Right ventricle myocardium inferior (tissue), 1 donor: ENCODE measurements around the gene GRM7. TPM values are rescaled to one million over a fixed set of nuclear protein-coding genes. Genes with fewer than 3 reads are reported as not detected.

Source experiments
- ATAC-seq: fragments of 200-7000 bp; cut with Tn5 transposase; one replicate; pipeline ENCODE4 v1.9.1; 2020; ENCODE audit warnings: mild to moderate bottlenecking, moderate library complexity
- DNase-seq: peaks from one replicate; pipeline ENCODE4 v3.0.0; 2021; ENCODE audit errors: missing footprints
- intact Hi-C: fragments of 100-400 bp; cut with DNase I; formaldehyde crosslinking; loops from one replicate; pipeline ENCODE4 v1.11.0; 2022
- total RNA-seq: library from RNA; stranded (reverse); fragmentation: NEBNext Ultra II Directional; extraction: Animal tissue kit (Norgen Biotek cat#: 25700); gene quantifications from one replicate; pipeline ENCODE4 v1.2.1, GENCODE V29; 2021
- donor health status: DM: no; HTN: yes; CAD: no; lungs with severe emphysema.

Gene GRM7
- total RNA-seq, 1 donor from 2014 or later = not detected

GRCh38 chr3:7205962-7206361 lies 345.0 kb downstream of the GRM7 start:
- DNase-seq (no peak), ATAC-seq (no peak)
- intact Hi-C loops = no loop called here

- ATAC-seq (no peak), DNase-seq (no peak)
- intact Hi-C loops = no loop called here
Observed at GRCh38 chr3:7207125-7207524, 346.2 kb downstream of the GRM7 start.

- DNase-seq = no peak
- no peak for ATAC-seq
- intact Hi-C loops = no loop called here
Observed at GRCh38 chr3:7207928-7208327, 347.0 kb downstream of the GRM7 start.

- no peak for ATAC-seq
Observed at GRCh38 chr3:7209098-7209497, 348.2 kb downstream of the GRM7 start.

GRCh38 chr3:7211740-7212139 lies 350.8 kb downstream of the GRM7 start:
- DNase-seq (no peak), ATAC-seq (no peak)
- intact Hi-C loops = no loop called here

More at GRCh38 chr3:7209098-7209497, 348.2 kb downstream of the GRM7 start:
- intact Hi-C loops = no loop called here
- no peak for DNase-seq

GRCh38 chr3:7215706-7216105 lies 354.8 kb downstream of the GRM7 start:
- intact Hi-C loops = no loop called here
- ATAC-seq (no peak), DNase-seq (no peak)

GRCh38 chr3:7226393-7226792 lies 365.5 kb downstream of the GRM7 start:
- no peak for ATAC-seq
- intact Hi-C loops = no loop called here
- DNase-seq = no peak

GRCh38 chr3:7238565-7239295 lies 377.8 kb downstream of the GRM7 start:
- DNase-seq (no peak), ATAC-seq (no peak)
- intact Hi-C loops = no loop called here

- intact Hi-C loops = no loop called here
- DNase-seq = no peak
- no peak for ATAC-seq
Observed at GRCh38 chr3:7241584-7242302, 380.8 kb downstream of the GRM7 start.

- ATAC-seq = no peak
- intact Hi-C loops = no loop called here
- DNase-seq = no peak
Observed at GRCh38 chr3:7242303-7242635, 381.4 kb downstream of the GRM7 start.

- DNase-seq (no peak), ATAC-seq (no peak)
- intact Hi-C loops = no loop called here
Observed at GRCh38 chr3:7249493-7250076, 388.7 kb downstream of the GRM7 start.

GRCh38 chr3:7254251-7254650 lies 393.3 kb downstream of the GRM7 start:
- no peak for ATAC-seq
- DNase-seq = no peak
- intact Hi-C loops = no loop called here

GRCh38 chr3:7260975-7261374 lies 400.1 kb downstream of the GRM7 start:
- DNase-seq (no peak), ATAC-seq (no peak)
- intact Hi-C loops = no loop called here

GRCh38 chr3:7263347-7264195 lies 402.7 kb downstream of the GRM7 start:
- intact Hi-C loops = no loop called here
- ATAC-seq (peak; percentile 28), DNase-seq (peak; percentile 64)

- ATAC-seq (peak; percentile 78), DNase-seq (peak; percentile 40)
- intact Hi-C loops = no loop called here
Observed at GRCh38 chr3:7264196-7264526, 403.2 kb downstream of the GRM7 start.

- ATAC-seq = no peak
- DNase-seq = no peak
- intact Hi-C loops = no loop called here
Observed at GRCh38 chr3:7265736-7266135, 404.8 kb downstream of the GRM7 start.

GRCh38 chr3:7266551-7266950 lies 405.6 kb downstream of the GRM7 start:
- DNase-seq (no peak), ATAC-seq (no peak)
- intact Hi-C loops = no loop called here

- no peak for DNase-seq
- no peak for ATAC-seq
- intact Hi-C loops = no loop called here
Observed at GRCh38 chr3:7270731-7271130, 409.8 kb downstream of the GRM7 start.

GRCh38 chr3:7271631-7272030 lies 410.7 kb downstream of the GRM7 start:
- intact Hi-C loops = no loop called here
- DNase-seq (no peak), ATAC-seq (no peak)

GRCh38 chr3:7272203-7272602 lies 411.3 kb downstream of the GRM7 start:
- DNase-seq (no peak), ATAC-seq (no peak)
- intact Hi-C loops = no loop called here
